Measurements from ENCODE around the gene TNRC6B.

GRCh38 chr22:40309631-40310030, 131.9 kb downstream of the TNRC6B start:
- TF ChIP-seq CTCF (IDR thresholded peaks at IDR 0.05; ENCODE audit: low read depth, low read length) (no peak), EZH2phosphoT487 (IDR thresholded peaks at IDR 0.05; ENCODE audit: low read depth) (no peak)
